ENCODE data around the gene SYNE2.
"Not testable (repeated sequence)": the region's sequence is repeated elsewhere in the genome, so short reads cannot be mapped to it uniquely, and the experiment has no call there.

The SYNE2 gene

DNA sequence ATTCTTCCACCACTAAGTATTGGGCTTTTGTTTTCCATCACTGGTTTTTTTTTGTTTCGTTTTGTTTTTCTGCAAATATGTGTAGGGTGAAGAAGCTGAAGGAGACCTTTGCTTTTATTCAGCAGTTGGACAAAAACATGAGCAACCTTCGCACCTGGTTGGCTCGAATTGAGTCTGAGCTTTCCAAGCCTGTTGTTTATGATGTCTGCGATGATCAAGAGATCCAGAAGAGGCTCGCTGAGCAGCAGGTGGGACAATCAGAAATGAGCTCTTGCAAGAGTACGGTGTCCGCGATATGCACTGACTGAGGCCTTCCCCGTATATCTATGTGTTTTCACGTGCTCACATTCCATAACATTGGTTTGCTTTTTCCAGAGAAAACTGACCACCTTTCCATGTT, 349.9 kb downstream of the SYNE2 start:
- no peak for DNase-seq

- DNase-seq, result no peak
Measured at GRCh38 chr14:64203366-64204006, 350.7 kb downstream of the SYNE2 start.

DNA sequence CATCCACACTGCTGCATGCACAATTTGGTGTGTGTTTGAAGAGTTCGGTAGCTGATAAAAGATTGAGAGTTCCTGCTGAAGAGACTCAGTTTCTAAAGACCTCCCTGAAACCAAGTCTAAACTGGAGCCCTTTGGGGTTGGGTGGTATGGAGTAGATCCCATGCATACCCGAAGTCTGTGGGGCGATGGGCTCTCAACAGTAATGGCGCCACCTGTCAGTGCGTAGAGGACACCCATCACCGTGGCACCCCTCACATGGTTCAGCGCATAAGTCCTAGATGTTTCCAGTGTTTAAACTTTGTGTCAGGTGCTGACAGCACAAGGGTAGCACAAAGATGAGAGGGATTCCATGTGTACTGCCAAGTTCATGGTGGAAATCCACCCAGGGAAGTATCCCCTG, 355.5 kb downstream of the SYNE2 start:
- DNase-seq, result no peak

DNA sequence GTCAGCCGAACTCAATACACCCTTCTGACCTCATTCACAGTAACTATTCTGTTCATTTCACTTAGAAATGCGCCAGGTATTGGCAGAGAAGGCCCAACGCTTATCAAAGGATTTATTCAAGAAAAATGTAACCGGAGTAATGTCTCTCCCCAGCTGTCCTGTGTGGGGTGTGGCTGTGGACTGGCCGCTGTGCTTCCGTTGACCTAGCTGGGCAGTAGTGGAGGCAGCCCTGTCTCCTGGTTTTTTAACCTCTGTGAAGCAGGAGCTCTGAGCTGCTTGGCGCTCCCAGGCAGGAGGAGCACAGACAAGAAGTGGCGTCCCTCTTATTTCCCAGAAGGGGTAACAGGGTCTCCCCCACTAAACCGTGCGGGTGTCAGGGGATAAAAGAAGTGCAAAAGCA, 356.2 kb downstream of the SYNE2 start:
- no peak for DNase-seq

DNA sequence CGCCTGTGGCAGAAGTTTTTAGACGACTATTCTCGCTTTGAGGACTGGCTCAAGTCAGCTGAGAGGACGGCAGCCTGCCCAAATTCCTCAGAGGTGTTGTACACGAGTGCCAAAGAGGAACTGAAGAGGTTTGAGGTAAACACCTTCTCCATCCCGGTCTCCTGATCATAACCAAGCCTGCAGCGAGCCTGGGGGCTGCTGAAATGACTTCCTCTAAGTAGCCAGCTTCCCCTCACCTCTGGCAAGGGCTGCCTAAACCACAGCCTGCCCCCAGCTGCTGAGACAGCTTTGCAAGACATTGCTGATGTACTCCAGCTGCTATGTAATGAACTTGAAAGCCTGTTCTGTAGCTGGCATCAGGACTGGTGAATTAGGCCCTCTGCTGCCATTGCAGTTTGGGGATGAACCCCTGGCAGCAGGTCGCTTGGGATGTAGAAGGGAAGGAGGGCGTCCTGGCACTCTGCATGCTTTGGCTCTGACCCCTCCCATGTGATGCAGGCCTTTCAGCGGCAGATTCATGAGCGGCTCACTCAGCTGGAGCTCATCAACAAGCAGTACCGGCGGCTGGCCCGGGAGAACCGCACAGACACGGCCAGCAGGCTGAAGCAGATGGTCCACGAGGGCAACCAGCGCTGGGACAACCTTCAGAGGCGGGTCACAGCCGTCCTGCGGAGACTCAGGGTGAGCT, 356.8 kb downstream of the SYNE2 start:
- DNase-seq, result peak; percentile 59

- no peak for DNase-seq
Measured at GRCh38 chr14:64210216-64210615, 357.4 kb downstream of the SYNE2 start.

GRCh38 chr14:64210912-64211311, 358.1 kb downstream of the SYNE2 start:
- not testable (repeated sequence) for DNase-seq

GRCh38 chr14:64212666-64213065, 359.9 kb downstream of the SYNE2 start:
- no peak for DNase-seq

DNA sequence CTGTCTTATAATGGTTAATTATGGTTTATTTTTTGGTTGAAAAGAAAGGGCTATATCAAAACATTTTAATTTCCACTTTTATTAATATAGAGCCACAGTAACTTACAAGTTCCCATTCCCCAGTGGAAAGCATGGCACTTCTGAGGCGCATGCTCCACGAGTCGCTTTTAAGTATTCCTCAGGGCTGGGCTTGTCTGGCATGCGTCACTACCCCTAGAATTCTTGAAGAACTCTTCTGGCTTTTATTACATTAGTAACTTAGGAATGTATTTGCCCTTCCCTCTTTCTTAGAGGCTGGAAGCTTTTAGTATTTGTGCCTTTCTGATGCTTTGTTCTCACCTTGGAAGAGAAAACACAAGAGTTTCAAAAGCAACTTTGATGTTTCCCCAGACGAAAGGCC, 360.3 kb downstream of the SYNE2 start:
- no peak for DNase-seq

DNA sequence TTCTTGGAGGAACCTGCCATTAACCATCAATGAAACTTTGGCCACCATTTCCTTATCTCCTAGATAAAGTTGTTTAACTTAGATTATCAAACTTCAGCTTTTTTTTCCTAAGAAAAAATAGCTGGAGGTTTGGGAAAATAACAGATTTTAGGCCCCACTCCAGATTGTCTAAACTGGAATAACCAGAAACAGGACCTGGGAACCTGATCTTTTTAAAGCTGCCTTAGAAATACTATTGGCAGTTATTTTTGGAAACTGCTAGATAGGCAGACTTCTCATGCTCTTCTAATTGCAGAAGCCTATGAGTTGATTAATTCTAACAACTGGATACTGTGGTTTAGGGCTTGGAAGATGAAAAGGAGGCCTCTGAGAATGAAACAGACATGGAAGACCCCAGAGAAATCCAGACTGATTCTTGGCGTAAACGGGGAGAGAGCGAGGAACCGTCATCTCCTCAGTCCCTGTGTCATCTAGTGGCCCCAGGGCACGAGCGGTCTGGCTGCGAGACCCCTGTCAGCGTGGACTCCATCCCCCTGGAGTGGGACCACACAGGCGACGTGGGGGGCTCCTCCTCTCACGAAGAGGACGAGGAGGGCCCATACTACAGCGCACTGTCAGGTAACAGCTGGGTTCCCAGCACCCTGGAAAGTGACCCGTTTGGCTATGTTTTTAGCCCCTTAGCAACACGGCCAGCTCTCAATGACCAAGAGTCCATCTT, 361.2 kb downstream of the SYNE2 start:
- no peak for DNase-seq

GRCh38 chr14:64215274-64215673, 362.5 kb downstream of the SYNE2 start:
- DNase-seq, result no peak

DNA sequence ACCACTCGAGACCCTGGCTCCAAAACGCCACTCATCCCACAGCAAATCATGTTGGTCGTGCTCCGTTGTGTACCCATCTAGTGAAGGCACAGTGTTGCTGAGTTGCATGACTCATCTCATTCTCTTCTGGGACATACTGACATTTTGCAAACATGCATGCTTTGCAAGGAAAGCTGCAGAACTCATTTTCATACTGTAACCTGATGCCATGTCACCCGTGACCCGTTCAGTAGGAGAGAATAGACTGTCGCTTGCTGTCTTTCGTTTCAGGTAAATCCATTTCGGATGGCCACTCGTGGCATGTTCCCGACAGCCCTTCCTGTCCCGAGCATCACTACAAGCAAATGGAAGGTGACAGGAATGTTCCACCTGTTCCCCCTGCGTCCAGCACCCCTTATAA, 363.2 kb downstream of the SYNE2 start:
- no peak for DNase-seq

- DNase-seq, result no peak
Measured at GRCh38 chr14:64217308-64217707, 364.5 kb downstream of the SYNE2 start.

DNA sequence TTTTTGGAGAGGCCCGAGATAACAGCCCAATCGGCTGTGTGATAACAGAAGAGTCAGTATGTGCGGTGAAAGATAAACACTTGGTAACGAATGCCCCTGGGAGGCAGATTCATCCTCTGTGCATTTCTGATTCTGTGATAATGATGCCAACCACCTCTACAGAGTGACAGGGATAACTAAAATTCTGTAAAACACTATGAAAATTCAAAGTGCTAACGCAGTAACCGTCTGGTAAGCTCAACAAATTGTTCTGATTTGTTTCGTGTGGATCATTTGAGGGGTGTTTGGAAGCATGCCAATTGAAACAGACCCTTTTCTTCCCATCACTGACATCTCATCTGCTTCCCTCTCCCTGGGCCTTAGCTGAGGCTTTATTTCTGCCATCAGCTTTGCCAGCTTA, 365.0 kb downstream of the SYNE2 start:
- peak; percentile 18 for DNase-seq

DNA sequence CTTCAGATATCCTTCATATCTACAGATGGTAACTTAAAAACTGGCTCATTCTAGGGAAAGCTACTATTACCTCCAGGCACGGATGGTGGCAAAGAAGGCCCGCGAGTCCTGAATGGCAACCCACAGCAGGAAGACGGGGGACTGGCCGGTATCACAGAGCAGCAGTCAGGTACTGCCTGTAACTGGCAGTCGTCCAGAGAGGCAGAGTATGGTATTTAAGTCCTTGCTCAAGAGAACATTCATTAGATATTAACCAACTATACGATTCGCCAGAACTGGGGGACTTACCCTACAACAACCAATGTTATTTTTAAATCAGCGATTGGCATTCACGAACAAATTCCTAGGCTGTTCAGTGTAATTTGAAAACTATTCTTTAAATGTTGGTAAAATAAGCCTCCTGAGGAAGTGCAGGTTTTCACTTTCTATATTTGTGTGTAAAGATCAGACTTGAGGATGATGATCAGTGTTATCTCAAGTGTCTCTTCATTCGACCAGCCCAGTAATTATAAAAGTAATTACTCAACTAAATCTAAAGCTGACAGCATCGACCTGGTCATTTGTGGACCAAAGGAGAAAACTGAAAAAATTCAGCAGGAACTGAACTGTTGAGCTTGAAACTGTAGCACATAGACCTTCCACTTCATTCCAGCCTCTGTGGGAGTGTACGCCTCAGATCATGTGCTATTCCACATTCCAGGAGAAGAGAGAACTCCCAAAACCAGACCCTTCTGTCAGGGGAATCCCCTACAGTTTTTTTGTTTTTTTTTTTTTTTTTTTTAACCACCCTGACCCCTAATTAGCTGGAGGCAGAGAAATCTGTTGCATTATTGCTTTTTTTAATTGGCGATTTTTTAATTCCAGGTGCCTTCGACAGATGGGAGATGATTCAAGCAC, 365.8 kb downstream of the SYNE2 start:
- peak; percentile 77 for DNase-seq

- DNase-seq, result no peak
Measured at GRCh38 chr14:64220056-64220455, 367.3 kb downstream of the SYNE2 start.

DNA sequence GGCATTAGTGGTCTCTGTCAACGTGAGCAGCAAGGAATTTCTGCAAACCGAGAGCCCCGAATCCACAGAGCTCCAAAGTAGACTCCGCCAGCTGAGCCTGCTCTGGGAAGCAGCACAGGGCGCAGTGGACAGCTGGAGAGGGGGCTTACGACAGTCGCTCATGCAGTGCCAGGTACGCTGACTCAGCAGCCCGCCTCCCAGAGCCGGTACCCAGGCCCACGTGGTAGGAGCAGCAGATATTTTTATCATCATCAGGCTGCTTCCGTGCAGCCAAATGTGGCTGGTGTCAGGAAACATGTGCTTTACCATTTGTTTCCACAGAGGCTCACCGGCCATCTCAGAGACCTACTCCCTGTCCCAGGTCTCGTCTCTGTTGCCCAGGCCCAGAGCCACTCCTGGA, 367.7 kb downstream of the SYNE2 start:
- DNase-seq, result peak; percentile 97

DNA sequence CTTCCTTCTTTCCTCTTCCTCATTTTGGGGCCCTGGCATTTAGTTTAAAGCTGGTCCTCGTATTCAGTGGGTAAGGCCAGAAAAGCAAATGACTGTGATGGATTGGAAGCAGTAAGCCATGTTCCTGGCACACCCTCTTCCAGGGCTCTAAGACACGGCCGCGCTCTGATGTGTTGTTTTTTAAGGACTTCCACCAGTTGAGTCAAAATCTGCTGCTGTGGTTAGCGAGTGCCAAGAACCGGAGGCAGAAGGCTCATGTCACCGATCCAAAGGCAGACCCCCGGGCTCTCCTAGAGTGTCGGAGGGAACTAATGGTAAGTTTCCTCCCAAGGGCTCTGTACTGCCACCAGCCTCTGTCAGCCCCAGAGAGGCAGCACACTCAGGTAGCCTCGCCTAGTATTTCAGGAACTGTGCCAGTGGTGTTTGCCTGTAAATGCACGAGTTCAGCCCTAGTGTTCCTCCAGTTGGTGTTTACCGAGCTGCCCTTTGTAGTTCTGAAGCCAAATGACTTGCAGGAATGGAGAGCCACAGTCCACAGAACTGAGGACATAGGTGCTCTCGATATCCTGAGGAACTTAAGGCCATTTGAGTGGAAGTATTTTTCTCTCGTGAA, 368.7 kb downstream of the SYNE2 start:
- DNase-seq, result no peak

DNA sequence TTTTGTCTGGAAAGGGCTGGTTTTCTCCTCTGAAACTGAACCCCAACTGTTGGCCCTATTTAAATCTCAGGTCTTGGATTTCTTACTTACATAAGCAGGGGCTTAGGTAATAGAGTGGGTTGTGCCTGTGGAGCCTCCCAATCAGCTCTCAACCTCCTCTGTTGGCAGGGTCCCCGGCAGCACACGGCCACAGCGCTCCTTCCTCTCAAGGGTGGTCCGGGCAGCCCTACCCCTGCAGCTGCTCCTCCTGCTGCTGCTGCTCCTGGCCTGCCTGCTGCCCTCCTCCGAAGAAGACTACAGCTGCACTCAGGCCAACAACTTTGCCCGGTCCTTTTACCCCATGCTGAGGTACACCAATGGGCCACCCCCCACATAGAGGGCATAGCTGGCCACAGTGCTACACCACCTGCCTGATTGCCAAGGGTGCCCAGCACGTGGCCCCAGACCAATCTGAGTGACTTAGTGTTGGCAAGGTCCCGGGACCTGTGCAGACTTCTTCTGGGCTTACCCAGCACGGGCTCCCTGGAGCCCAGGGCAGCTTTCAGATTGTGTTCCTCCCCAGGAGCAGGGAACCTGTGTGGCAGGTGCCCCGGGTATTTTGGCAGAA, 372.4 kb downstream of the SYNE2 start:
- no peak for DNase-seq

- no peak for DNase-seq
Measured at GRCh38 chr14:64227856-64228255, 375.1 kb downstream of the SYNE2 start.

- DNase-seq, result no peak
Measured at GRCh38 chr14:64229489-64229888, 376.7 kb downstream of the SYNE2 start.
